Peyer's patch (tissue), 4 donors: ENCODE results near the gene CYP27C1. TPM values are rescaled to one million over a fixed set of nuclear protein-coding genes. Genes with fewer than 3 reads are reported as not detected.

Source experiments
- DNase-seq, 3 donors: peaks; one replicate each; pipeline ENCODE4 v3.0.0-alpha.2; 2017 to 2019
- H3K27ac ChIP-seq, 4 donors: fragments of 200-600 bp; sonication (generic); one replicate each; pipeline ENCODE4 v1.5.1; 2016 to 2019
- H3K27me3 ChIP-seq, 2 donors: fragments of 200-600 bp; sonication (generic); one replicate each; pipeline ENCODE4 v1.5.1; 2019
- H3K36me3 ChIP-seq, 3 donors: fragments of 200-600 bp; sonication (generic); one replicate each; pipeline ENCODE4 v1.5.1; 2016 to 2019
- H3K4me1 ChIP-seq, 4 donors: fragments of 200-600 bp; sonication (generic); one replicate each; pipeline ENCODE4 v1.5.1; 2016 to 2019
- H3K4me3 ChIP-seq, 4 donors: fragments of 200-600 bp; sonication (generic); 1 replicate in 3 of 4; 2 replicates in 1 of 4; pipeline ENCODE4 v1.5.1; 2016 to 2019; ENCODE audit warnings: mild to moderate bottlenecking in 1 of 4
- H3K9me3 ChIP-seq, 4 donors: fragments of 200-600 bp; sonication (generic); one replicate each; pipeline ENCODE4 v1.5.1; 2016 to 2019; ENCODE audit warnings: mild to moderate bottlenecking in 1 of 4
- POLR2A ChIP-seq, 2 donors: fragments of 450-650 bp; IDR thresholded peaks; one replicate each; pipeline ENCODE4 v1.5.1; 2017; ENCODE audit warnings: antibody characterized with exemption in 2 of 2, mild to moderate bottlenecking in 2 of 2, moderate library complexity in 2 of 2
- total RNA-seq, 4 donors: library from RNA; depleted of rRNA; stranded (reverse); fragments of >200 nt; gene quantifications; one replicate each; pipeline ENCODE4 v1.1.0, GENCODE V29; 2016
- TF ChIP-seq, protein P1 (sequence below), 6 experiments: fragments of 450-650 bp in 4 of 6; fragments of 200-600 bp in 2 of 6; sonication (generic) in 1 of 6; IDR thresholded peaks; one replicate each; pipeline ENCODE4 v1.5.1; 2017 to 2019; ENCODE audit warnings: antibody characterized with exemption in 6 of 6, mild to moderate bottlenecking in 3 of 6, moderate library complexity in 1 of 6

Gene CYP27C1
- total RNA-seq, 4 donors from 2014 or later: 0.13 TPM; not detected in 3

DNA sequence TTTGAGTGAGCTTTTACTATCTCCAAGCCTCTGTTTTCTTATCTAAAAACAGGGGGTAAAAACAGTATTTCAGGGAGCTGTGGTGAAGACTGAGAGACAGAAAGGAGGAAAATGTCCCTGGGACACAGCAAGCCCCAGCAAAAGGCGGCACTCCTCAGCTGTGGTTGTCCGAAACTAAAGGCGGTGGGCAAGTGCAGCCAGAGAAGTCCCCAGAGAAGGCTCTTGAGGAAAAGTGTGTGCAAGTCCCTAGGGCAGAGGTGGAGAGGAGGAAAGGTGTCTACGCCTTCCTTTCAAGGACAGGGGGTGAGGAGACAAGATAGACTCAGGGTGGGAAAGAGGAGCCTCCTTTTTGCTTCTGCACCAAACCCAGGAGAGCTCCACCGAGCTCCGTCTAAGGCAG, 45.5 kb downstream of the CYP27C1 start:
- DNase-seq: no peak
- Histone ChIP-seq H3K27ac (peak overlapping the region in 2 of 4 donors; percentile 60 to 73), H3K4me3 (no peak overlapping the region), H3K9me3 (no peaks in the 10 kb centered on the region), H3K36me3 (no peaks in the 10 kb centered on the region), H3K27me3 (no peaks in the 10 kb centered on the region), H3K4me1 (peaks cover 0 to 14% (median 0%) of the 10 kb centered on the region in 4 donors)
- no peak for TF ChIP-seq POLR2A (IDR thresholded peaks at IDR 0.05)
- TF ChIP-seq, protein P1, sequence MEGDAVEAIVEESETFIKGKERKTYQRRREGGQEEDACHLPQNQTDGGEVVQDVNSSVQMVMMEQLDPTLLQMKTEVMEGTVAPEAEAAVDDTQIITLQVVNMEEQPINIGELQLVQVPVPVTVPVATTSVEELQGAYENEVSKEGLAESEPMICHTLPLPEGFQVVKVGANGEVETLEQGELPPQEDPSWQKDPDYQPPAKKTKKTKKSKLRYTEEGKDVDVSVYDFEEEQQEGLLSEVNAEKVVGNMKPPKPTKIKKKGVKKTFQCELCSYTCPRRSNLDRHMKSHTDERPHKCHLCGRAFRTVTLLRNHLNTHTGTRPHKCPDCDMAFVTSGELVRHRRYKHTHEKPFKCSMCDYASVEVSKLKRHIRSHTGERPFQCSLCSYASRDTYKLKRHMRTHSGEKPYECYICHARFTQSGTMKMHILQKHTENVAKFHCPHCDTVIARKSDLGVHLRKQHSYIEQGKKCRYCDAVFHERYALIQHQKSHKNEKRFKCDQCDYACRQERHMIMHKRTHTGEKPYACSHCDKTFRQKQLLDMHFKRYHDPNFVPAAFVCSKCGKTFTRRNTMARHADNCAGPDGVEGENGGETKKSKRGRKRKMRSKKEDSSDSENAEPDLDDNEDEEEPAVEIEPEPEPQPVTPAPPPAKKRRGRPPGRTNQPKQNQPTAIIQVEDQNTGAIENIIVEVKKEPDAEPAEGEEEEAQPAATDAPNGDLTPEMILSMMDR (IDR thresholded peaks at IDR 0.05): no peak

DNA sequence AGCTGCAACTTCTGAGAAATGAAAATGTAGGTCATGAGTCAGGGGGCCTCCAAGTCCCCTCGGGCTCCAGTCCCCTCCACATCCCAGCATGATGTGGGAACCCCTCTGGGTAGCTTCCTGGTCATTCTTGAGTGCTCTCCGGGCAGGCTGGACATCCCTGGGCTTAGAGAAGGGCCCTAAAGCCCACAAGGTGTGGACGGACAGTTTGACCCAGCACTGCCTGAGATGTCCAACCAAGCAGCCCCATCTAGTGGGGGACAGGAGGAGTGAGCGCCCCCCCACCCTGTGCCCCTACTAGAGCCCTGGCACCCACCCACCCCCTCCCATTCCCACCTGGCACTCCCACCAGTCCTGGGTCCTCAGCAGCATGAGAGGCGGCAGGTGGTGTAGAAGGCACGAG, 46.0 kb downstream of the CYP27C1 start:
- TF ChIP-seq, protein P1 (IDR thresholded peaks at IDR 0.05): peak in 2 of 6 experiments; percentile 16 to 19
- no peak for TF ChIP-seq POLR2A (IDR thresholded peaks at IDR 0.05)
- no peak for DNase-seq
- no peaks in the 10 kb centered on the region for H3K36me3 ChIP-seq
- H3K4me3 ChIP-seq: no peak overlapping the region
- no peaks in the 10 kb centered on the region for H3K27me3 ChIP-seq
- peak overlapping the region in 1 of 4 donors; percentile 73 for H3K27ac ChIP-seq
- H3K4me1 ChIP-seq: peaks cover 0 to 14% (median 0%) of the 10 kb centered on the region in 4 donors
- no peaks in the 10 kb centered on the region for H3K9me3 ChIP-seq

DNA sequence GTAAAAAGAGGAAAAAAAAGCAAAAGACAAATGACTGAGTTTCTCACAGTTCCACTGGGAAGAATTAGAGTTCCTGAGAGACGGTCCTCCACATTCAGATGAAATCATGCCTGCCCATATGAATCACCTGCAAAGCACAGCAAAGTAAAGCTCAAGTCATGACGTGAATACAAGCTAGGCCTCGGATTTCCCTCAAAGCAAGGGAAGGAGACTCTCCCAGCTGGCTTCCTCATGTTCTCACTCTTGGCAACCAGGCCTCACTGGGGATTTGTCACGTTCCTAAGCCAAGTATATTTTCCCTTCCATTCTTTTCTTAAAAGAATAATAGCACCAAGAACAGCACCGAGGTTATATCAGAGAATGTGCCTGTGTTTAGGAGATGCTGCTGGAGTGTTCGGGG, 47.0 kb downstream of the CYP27C1 start:
- Histone ChIP-seq H3K27me3 (no peaks in the 10 kb centered on the region), H3K9me3 (no peaks in the 10 kb centered on the region), H3K4me3 (no peak overlapping the region), H3K27ac (no peak overlapping the region), H3K4me1 (peaks cover 0 to 14% (median 0%) of the 10 kb centered on the region in 4 donors), H3K36me3 (no peaks in the 10 kb centered on the region)
- DNase-seq: no peak
- TF ChIP-seq, protein P1 (IDR thresholded peaks at IDR 0.05): no peak
- TF ChIP-seq POLR2A (IDR thresholded peaks at IDR 0.05): no peak

DNA sequence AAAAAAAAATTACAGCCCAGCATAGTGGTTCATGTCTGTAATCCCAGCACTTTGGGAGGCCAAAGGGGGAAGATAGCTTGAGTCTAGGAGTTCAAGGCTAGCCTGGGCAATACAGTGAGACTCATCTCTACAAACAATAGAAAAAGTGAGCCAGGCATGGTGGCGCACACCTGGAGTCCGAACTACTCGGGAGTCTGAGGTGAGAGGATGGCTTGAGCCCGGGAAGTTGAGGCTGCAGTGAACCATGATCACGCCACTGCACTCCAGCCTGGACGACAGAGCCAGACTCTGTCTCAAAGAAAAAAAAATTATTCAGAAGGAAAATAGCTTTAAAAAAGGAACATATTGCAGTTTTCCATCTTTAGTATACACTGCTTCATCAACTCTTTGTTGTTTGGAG, 47.8 kb downstream of the CYP27C1 start:
- no peaks in the 10 kb centered on the region for H3K27me3 ChIP-seq
- TF ChIP-seq POLR2A (IDR thresholded peaks at IDR 0.05): no peak
- TF ChIP-seq, protein P1 (IDR thresholded peaks at IDR 0.05): no peak
- H3K4me1 ChIP-seq: peaks cover 0 to 14% (median 0%) of the 10 kb centered on the region in 4 donors
- no peak overlapping the region for H3K27ac ChIP-seq
- H3K36me3 ChIP-seq: no peaks in the 10 kb centered on the region
- H3K4me3 ChIP-seq: no peak overlapping the region
- no peaks in the 10 kb centered on the region for H3K9me3 ChIP-seq
- no peak for DNase-seq

DNA sequence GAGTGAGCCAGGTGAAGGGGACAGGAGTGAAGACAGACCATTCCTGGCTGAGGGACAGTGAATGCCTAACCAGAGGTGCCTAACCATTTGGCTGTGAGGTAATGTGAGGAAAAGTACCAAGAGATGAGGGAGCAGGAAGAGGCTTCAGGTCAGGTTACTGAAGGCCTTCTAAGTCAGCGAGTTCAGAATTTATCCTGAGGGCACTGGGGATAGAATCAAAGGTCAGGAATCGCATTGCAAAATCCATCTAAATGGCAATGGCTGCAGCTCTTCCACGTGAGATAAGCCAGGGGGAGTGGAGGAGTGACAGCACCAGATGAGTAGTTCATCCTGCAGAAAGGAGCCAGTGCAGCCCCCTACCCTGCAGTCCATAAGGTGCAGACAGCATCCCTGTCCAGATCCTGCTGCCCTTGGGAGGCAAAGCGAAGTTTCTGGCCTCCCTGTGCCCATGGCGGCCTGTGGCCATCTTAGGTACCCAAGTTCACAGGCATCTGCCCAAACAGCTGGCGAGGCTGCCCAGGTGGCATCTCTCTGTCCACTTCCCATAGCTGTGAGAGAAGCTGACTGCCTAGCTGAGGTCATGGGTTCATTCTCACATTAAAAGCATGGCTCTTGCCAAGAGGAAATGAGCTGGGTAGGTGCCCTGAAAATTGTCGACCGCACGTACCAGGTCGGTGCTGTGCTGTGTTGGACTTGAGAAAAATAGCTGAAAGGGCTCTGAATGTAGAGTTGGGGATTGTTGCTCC, 49.5 kb downstream of the CYP27C1 start:
- Histone ChIP-seq H3K4me3 (no peak overlapping the region), H3K4me1 (peaks cover 0 to 14% (median 0%) of the 10 kb centered on the region in 4 donors), H3K27me3 (no peaks in the 10 kb centered on the region), H3K27ac (peak overlapping the region in 1 of 4 donors; percentile 6), H3K9me3 (no peaks in the 10 kb centered on the region), H3K36me3 (no peaks in the 10 kb centered on the region)
- DNase-seq: no peak
- TF ChIP-seq POLR2A (IDR thresholded peaks at IDR 0.05): no peak

DNA sequence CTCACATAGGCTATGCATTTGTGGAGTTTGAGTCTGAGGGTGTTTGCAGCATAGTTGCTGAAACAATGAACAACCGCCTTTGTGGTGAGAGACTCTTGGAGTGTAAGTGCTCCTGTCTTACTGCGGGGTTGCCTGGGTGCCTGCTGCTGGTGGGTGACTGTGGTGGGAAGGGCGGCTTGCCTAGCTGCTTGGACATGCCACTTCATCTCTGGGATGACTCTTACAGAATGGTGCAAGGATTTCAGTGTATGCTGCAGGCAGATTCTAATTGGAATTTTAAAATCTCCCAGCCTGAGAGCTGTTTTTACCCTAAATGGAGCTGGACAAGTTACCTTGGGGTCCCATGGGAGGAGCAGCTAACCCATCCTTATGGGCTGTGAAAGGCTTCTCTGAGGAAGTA, 50.1 kb downstream of the CYP27C1 start:
- H3K9me3 ChIP-seq: no peaks in the 10 kb centered on the region
- peaks cover 0 to 7% (median 0%) of the 10 kb centered on the region in 4 donors for H3K4me1 ChIP-seq
- no peak overlapping the region for H3K27ac ChIP-seq
- no peak for DNase-seq
- no peaks in the 10 kb centered on the region for H3K27me3 ChIP-seq
- no peak overlapping the region for H3K4me3 ChIP-seq
- H3K36me3 ChIP-seq: no peaks in the 10 kb centered on the region
- TF ChIP-seq, protein P1 (IDR thresholded peaks at IDR 0.05): no peak
- TF ChIP-seq POLR2A (IDR thresholded peaks at IDR 0.05): no peak
